Fibroblast of the aortic adventitia (primary cell): Measurements from ENCODE around the gene WDTC1. TPM values are rescaled to one million over a fixed set of nuclear protein-coding genes. Genes with fewer than 3 reads are reported as not detected.
A peak's percentile ranks its signal among the peaks of the same experiment; 100 is the strongest.

ENCODE experiments used
- DNase-seq: peaks from one replicate; pipeline ENCODE4 v3.0.0-alpha.2; 2010; ENCODE audit warnings: low read depth
- H3K4me3 ChIP-seq: 2 replicates; pipeline ENCODE4 v1.5.1; 2011; ENCODE audit warnings: low read depth, mild to moderate bottlenecking, control low read depth, low read length, moderate library complexity
- CTCF ChIP-seq: IDR thresholded peaks from 2 replicates; pipeline ENCODE4 v1.5.1; 2011; ENCODE audit warnings: mild to moderate bottlenecking, low read length, control low read depth, inconsistent platforms; ENCODE audit not compliant: insufficient read depth
- total RNA-seq: library from RNA; depleted of rRNA; stranded (reverse); fragments of >200 nt; gene quantifications from 2 replicates; pipeline ENCODE4 v1.2.3, GENCODE V29; 2012; ENCODE audit warnings: low replicate concordance

Gene WDTC1
- total RNA-seq, 1 donor, result 24.7 TPM

- no peak for DNase-seq
- no peak for TF ChIP-seq CTCF
- peak overlapping the region; percentile 100 for H3K4me3 ChIP-seq
Measured at GRCh38 chr1:27322569-27323240, 88.3 kb downstream of the WDTC1 start.

GRCh38 chr1:27325286-27325685, 90.9 kb downstream of the WDTC1 start:
- DNase-seq, result no peak
- no peak for TF ChIP-seq CTCF
- H3K4me3 ChIP-seq, result no peak overlapping the region

GRCh38 chr1:27327964-27328363, 93.5 kb downstream of the WDTC1 start:
- no peak for TF ChIP-seq CTCF
- no peak overlapping the region for H3K4me3 ChIP-seq
- DNase-seq, result no peak

GRCh38 chr1:27330786-27331185, 96.4 kb downstream of the WDTC1 start:
- TF ChIP-seq CTCF, result no peak
- H3K4me3 ChIP-seq, result no peak overlapping the region
- no peak for DNase-seq

GRCh38 chr1:27331426-27331825, 97.0 kb downstream of the WDTC1 start:
- H3K4me3 ChIP-seq, result no peak overlapping the region
- no peak for TF ChIP-seq CTCF
- no peak for DNase-seq

- TF ChIP-seq CTCF, result no peak
- no peak overlapping the region for H3K4me3 ChIP-seq
Measured at GRCh38 chr1:27331922-27332321, 97.5 kb downstream of the WDTC1 start.

More at GRCh38 chr1:27331922-27332321, 97.5 kb downstream of the WDTC1 start:
- DNase-seq, result no peak
